ENCODE results near the gene STEAP1.

DNA sequence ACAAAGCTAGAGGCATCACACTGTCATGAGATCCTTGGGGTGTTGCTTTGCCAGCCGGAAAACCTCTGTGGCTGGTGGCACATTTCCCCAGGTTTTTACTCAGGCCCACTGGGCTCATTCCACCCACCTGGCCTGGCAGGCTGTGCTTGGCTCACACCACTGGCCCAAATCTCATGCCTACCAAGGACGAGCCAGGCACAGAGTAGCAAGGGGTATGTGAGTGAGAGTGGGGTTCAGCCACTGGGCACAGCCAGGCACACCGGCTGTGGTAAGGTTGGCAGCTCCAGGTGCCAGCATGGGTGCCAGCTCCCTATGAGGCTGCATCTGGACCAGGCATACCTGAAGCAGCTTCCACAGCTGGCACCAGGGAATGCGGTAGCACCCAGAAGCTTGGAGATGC lies 21.4 kb downstream of the STEAP1 start:
- TF ChIP-seq, protein P1, sequence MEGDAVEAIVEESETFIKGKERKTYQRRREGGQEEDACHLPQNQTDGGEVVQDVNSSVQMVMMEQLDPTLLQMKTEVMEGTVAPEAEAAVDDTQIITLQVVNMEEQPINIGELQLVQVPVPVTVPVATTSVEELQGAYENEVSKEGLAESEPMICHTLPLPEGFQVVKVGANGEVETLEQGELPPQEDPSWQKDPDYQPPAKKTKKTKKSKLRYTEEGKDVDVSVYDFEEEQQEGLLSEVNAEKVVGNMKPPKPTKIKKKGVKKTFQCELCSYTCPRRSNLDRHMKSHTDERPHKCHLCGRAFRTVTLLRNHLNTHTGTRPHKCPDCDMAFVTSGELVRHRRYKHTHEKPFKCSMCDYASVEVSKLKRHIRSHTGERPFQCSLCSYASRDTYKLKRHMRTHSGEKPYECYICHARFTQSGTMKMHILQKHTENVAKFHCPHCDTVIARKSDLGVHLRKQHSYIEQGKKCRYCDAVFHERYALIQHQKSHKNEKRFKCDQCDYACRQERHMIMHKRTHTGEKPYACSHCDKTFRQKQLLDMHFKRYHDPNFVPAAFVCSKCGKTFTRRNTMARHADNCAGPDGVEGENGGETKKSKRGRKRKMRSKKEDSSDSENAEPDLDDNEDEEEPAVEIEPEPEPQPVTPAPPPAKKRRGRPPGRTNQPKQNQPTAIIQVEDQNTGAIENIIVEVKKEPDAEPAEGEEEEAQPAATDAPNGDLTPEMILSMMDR (IDR thresholded peaks at IDR 0.05) = no peak
- TF ChIP-seq POLR2A (IDR thresholded peaks at IDR 0.05; ENCODE audit: low read depth) = no peak
- no peak for TF ChIP-seq EP300 (IDR thresholded peaks at IDR 0.05)
- no peak for TF ChIP-seq POLR2AphosphoS5 (IDR thresholded peaks at IDR 0.05)
